GM20431 (cell line): ENCODE data around the gene SLPI.

Experiments
- in situ Hi-C: fragments of 300-500 bp; cut with MseI, MboI; formaldehyde crosslinking; loops from one replicate; pipeline ENCODE4 v1.15.0; 2020; ENCODE audit warnings: low sequenced_read_pairs; ENCODE audit not compliant: unreplicated experiment

SLPI gene

DNA sequence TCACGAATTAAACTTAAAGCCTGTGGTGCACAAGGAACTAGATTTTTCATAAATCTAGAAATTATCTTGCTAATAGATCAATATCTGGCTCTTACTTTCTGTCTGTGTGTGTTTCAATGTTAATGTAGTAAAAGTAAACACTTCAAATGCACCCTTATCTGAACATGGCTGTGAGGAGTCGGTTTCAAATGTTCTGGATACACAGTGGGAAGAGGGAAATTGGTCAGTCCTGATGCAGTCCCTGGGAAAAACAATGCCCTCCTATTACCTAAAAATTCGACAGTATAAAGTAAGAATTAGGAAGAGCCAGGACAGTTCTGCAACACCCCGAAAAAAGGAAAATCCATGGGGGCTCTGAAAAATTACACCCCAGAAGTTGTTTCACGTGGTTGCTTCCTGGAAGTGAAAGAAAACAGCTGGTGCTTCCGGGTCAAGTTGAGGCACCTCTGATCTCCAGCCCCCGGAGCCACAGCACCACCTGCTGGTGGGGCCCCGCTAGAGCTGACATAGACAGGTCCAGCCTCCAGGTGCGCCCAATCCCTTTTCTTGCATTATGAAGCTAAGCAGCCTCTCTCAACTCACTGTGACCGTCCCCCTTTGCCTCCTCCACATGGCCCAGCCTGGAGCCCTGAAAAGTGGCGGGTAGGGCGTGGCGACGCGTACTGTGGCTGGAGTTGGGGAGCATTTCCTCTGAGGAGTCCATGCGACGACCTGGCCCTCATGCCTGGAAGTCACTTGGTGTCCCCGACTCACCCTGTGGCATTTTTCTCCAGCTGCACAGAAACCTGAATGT lies 24.9 kb downstream of the SLPI start:
- in situ Hi-C loops: no loop called here

GRCh38 chr20:45226287-45226686 lies 28.1 kb downstream of the SLPI start:
- in situ Hi-C loops: no loop called here

DNA sequence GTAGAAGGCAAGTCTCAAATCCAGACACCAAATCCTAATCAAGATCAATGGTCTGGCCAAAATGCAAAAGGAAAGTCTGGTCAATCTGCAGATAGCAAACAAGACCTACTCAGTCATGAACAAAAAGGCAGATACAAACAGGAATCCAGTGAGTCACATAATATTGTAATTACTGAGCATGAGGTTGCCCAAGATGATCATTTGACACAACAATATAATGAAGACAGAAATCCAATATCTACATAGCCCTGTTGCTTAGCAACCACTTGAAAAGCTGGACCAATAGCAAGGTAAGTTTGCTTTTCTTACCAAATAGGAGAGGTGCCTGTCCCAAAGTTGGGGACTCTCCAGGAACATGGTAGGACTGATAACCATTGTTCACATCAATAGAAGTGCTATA lies 31.2 kb downstream of the SLPI start:
- in situ Hi-C loops: no loop called here

GRCh38 chr20:45221076-45221475 lies 33.3 kb downstream of the SLPI start, which contains the start of gene SEMG2:
Gene SEMG2, plus strand, starts transcription at chr20:45221373. Its CDS starts 17 bp downstream, at chr20:45221390.
- in situ Hi-C loops: no loop called here

DNA sequence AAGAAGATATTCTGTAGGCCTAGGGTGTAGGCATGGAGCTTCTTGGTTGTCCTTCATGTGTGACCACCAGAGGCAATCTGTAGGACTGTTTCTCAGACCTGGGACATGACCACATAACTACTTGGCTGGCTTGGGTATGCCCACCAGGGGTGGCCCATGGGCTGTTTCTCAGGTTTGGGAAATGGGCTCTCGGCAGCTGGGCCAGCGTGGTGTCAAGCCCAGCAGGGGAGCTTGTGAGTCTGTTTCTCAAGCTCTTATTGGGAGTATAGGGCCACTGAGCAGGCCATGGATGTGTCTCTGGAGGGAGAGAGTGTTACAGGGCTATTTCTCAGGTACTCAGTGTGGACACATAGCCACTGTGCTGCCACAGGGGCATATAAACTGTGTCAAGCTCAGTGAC lies 35.7 kb downstream of the SLPI start:
- in situ Hi-C loops: no loop called here

DNA sequence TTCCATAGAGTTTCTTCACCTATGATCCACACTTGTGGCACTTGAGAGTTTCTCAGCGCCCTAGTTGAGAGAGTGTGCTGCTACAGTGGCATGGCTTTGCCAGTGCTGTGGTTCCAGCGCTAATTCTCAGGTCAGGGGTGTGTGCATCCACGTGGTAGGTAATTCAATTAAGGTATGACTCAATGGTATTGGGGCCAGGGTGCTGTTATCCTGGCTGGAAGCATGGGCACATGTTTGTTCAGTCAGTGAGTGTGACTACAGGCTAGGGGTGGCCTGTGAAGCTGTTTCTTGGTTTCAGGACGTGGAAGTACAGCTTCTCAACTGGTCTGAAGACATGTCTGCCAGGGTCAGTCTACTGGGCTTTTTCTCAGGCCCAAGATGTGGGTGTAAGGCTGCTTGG lies 36.2 kb downstream of the SLPI start:
- in situ Hi-C loops: no loop called here

- in situ Hi-C loops: no loop called here
Observed at GRCh38 chr20:45212836-45213235, 41.5 kb downstream of the SLPI start.

- in situ Hi-C loops: no loop called here
Observed at GRCh38 chr20:45211569-45212474, 42.5 kb downstream of the SLPI start.

DNA sequence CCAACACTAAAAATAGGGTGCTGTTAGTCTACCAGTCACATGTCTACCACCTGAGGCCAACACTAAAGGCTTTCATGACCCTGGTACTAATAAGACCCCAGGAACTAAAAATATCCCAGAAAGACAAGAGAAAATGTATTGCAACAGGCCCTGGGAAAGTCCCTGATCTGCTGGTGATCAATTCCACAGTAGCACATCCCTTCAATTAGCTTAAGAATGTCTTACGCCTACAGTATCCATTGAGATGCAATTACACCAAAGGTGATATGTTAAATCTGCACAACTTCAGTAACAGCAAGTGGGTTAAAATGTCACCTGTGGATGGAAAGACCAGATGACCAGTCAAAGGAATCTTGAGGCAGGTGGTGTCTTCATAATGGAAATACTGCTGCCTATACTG lies 44.4 kb downstream of the SLPI start:
- in situ Hi-C loops: no loop called here

GRCh38 chr20:45206725-45207124 lies 47.6 kb downstream of the SLPI start, which contains the start of gene SEMG1:
Gene SEMG1, plus strand, starts transcription at chr20:45207033. Its CDS starts 21 bp downstream, at chr20:45207054.
- in situ Hi-C loops: no loop called here
